ENCODE measurements around the gene INPP5A.

The INPP5A gene

DNA sequence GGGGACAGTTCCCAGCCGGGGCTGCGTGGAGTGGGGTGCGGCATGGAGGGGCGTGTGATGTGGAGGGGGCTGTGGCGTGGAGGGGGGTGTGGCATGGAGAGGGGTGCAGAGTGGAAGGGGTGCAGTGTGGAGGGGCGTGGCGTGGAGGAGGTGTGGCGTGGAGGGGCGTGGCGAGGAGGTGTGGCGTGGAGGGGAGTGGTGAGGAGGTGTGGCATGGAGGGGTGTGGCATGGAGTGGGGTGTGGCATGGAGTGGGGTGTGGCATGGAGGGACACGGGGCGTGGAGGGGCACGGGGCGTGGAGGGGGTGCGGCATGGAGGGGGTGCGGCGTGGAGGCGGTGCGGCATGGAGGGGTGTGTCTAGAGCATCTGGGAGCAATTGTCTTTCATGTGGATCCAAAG lies 214.8 kb downstream of the INPP5A start:
- Histone ChIP-seq H3K79me2 (ENCODE audit: control insufficient read depth, insufficient read depth, low read length) (no peaks in the 10 kb centered on the region), H3K36me3 (ENCODE audit: control insufficient read depth, insufficient read depth, low read length) (no peaks in the 10 kb centered on the region), H3K4me2 (ENCODE audit: low read length) (no peak overlapping the region), H3K4ac (ENCODE audit: low read depth, low read length) (no peak overlapping the region), H3K27me3 (ENCODE audit: insufficient read depth, low read length, poor library complexity) (no peaks in the 10 kb centered on the region), H3K27ac (ENCODE audit: low read depth, low read length) (no peak overlapping the region), H3K18ac (ENCODE audit: low read length) (no peak overlapping the region), H3K9ac (ENCODE audit: low read length) (no peak overlapping the region), H3K4me3 (ENCODE audit: low read length) (no peak overlapping the region), H2BK5ac (ENCODE audit: low read length) (no peak overlapping the region), H4K8ac (ENCODE audit: low read depth, low read length) (no peak overlapping the region), H4K5ac (ENCODE audit: low read length) (no peak overlapping the region), H2AK5ac (ENCODE audit: low read length) (no peak overlapping the region), H3K23ac (ENCODE audit: low read length) (no peak overlapping the region), H3K4me1 (ENCODE audit: control insufficient read depth, low read depth, low read length) (no peaks in the 10 kb centered on the region), H2BK15ac (replicated peaks; ENCODE audit: low read depth) (no peak overlapping the region), H2BK120ac (ENCODE audit: low read depth, low read length) (no peak overlapping the region), H3K79me1 (ENCODE audit: low read length) (no peaks in the 10 kb centered on the region), H3K56ac (ENCODE audit: low read length) (no peak overlapping the region)
- no CpG with 5 or more reads among the region's 20 CpGs for WGBS (ENCODE audit: extremely low coverage, insufficient coverage, low lambda C conversion rate)
- DNase-seq: no peak

DNA sequence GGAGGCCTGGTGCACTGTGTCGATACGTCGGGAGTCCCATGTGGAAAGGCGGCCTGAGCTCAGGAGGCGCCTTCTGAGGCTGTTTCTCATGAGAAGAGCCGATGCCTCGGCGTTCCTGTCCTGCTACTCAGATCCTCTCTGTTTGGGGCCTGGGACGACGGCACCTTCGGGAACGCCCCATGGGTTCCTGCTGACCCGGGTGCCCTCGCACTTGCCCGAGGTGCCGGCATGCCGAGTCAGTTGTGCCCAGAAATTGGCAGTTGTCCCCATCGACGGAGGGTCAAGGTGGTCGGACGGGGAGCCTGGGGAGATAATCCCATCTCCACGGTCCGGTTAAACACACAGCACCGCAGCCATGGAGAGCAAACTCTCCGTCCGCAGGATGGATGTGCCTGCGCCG lies 215.4 kb downstream of the INPP5A start:
- Histone ChIP-seq H2BK5ac (ENCODE audit: low read length) (no peak overlapping the region), H3K23ac (ENCODE audit: low read length) (no peak overlapping the region), H3K18ac (ENCODE audit: low read length) (no peak overlapping the region), H2BK120ac (ENCODE audit: low read depth, low read length) (no peak overlapping the region), H3K27me3 (ENCODE audit: insufficient read depth, low read length, poor library complexity) (no peaks in the 10 kb centered on the region), H3K4me2 (ENCODE audit: low read length) (no peak overlapping the region), H3K79me1 (ENCODE audit: low read length) (no peaks in the 10 kb centered on the region), H3K4me1 (ENCODE audit: control insufficient read depth, low read depth, low read length) (no peaks in the 10 kb centered on the region), H3K36me3 (ENCODE audit: control insufficient read depth, insufficient read depth, low read length) (no peaks in the 10 kb centered on the region), H3K9ac (ENCODE audit: low read length) (no peak overlapping the region), H3K4ac (ENCODE audit: low read depth, low read length) (no peak overlapping the region), H3K27ac (ENCODE audit: low read depth, low read length) (no peak overlapping the region), H4K8ac (ENCODE audit: low read depth, low read length) (no peak overlapping the region), H3K56ac (ENCODE audit: low read length) (no peak overlapping the region), H4K5ac (ENCODE audit: low read length) (no peak overlapping the region), H2AK5ac (ENCODE audit: low read length) (no peak overlapping the region), H3K4me3 (ENCODE audit: low read length) (no peak overlapping the region), H2BK15ac (replicated peaks; ENCODE audit: low read depth) (no peak overlapping the region), H3K79me2 (ENCODE audit: control insufficient read depth, insufficient read depth, low read length) (no peaks in the 10 kb centered on the region)
- WGBS (ENCODE audit: extremely low coverage, insufficient coverage, low lambda C conversion rate): no CpG with 5 or more reads among the region's 28 CpGs
- DNase-seq: no peak

DNA sequence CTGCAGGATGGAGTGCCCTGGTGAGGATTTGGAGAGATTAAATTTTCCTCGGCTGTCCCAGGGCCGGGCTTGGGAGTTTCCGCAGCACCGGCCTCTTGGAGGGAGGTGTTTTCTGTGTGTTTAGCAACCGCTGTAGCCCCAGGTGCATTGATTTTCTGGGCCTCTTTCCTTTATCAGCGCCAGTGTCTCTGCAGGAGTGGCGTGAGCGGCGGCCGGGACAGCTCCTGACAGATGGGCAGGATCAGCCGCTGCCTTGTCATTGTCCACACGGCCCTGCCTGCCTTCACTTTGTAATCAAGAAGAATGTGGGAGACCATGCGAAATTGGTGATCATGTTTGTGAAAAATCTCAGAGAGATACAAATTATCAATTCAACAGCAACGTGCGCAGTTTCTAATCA lies 216.0 kb downstream of the INPP5A start:
- Histone ChIP-seq H4K5ac (ENCODE audit: low read length) (no peak overlapping the region), H4K8ac (ENCODE audit: low read depth, low read length) (no peak overlapping the region), H3K9ac (ENCODE audit: low read length) (no peak overlapping the region), H2AK5ac (ENCODE audit: low read length) (no peak overlapping the region), H3K27ac (ENCODE audit: low read depth, low read length) (no peak overlapping the region), H2BK15ac (replicated peaks; ENCODE audit: low read depth) (no peak overlapping the region), H3K4ac (ENCODE audit: low read depth, low read length) (no peak overlapping the region), H3K18ac (ENCODE audit: low read length) (no peak overlapping the region), H3K4me1 (ENCODE audit: control insufficient read depth, low read depth, low read length) (no peaks in the 10 kb centered on the region), H2BK120ac (ENCODE audit: low read depth, low read length) (no peak overlapping the region), H3K79me2 (ENCODE audit: control insufficient read depth, insufficient read depth, low read length) (no peaks in the 10 kb centered on the region), H3K56ac (ENCODE audit: low read length) (no peak overlapping the region), H3K27me3 (ENCODE audit: insufficient read depth, low read length, poor library complexity) (no peaks in the 10 kb centered on the region), H2BK5ac (ENCODE audit: low read length) (no peak overlapping the region), H3K23ac (ENCODE audit: low read length) (no peak overlapping the region), H3K36me3 (ENCODE audit: control insufficient read depth, insufficient read depth, low read length) (no peaks in the 10 kb centered on the region), H3K4me3 (ENCODE audit: low read length) (no peak overlapping the region), H3K4me2 (ENCODE audit: low read length) (no peak overlapping the region), H3K79me1 (ENCODE audit: low read length) (no peaks in the 10 kb centered on the region)
- no peak for DNase-seq
- no CpG with 5 or more reads among the region's 15 CpGs for WGBS (ENCODE audit: extremely low coverage, insufficient coverage, low lambda C conversion rate)

DNA sequence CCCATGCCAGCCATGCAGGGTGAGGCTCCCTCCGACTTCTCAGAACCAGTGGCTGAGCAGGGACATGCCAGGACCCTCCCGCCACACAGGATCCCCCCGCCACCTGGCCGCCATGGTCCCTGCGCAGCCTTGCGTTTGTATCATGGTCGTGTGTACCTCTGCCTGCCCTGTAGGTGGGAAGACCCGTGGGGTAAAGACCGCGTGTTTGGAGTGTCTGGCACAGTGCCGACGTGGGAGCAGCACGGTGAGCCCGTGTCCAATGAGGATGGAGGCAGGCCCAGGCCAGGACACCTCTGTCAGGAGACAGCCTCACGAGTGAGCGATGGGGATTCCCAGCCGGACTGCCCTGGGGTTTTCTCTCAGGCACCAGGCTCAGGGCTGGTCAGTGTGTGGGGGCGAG lies 216.5 kb downstream of the INPP5A start:
- no peak overlapping the region for H4K5ac ChIP-seq (ENCODE audit: low read length)
- H3K4me2 ChIP-seq (ENCODE audit: low read length): no peak overlapping the region
- no peak overlapping the region for H2BK15ac ChIP-seq (replicated peaks; ENCODE audit: low read depth)
- H3K79me2 ChIP-seq (ENCODE audit: control insufficient read depth, insufficient read depth, low read length): no peaks in the 10 kb centered on the region
- H3K4me1 ChIP-seq (ENCODE audit: control insufficient read depth, low read depth, low read length): no peaks in the 10 kb centered on the region
- H3K27me3 ChIP-seq (ENCODE audit: insufficient read depth, low read length, poor library complexity): no peaks in the 10 kb centered on the region
- no CpG with 5 or more reads among the region's 18 CpGs for WGBS (ENCODE audit: extremely low coverage, insufficient coverage, low lambda C conversion rate)
- H3K27ac ChIP-seq (ENCODE audit: low read depth, low read length): no peak overlapping the region
- H3K79me1 ChIP-seq (ENCODE audit: low read length): no peaks in the 10 kb centered on the region
- H3K4me3 ChIP-seq (ENCODE audit: low read length): no peak overlapping the region
- no peak overlapping the region for H3K56ac ChIP-seq (ENCODE audit: low read length)
- no peak overlapping the region for H2BK120ac ChIP-seq (ENCODE audit: low read depth, low read length)
- no peak overlapping the region for H2BK5ac ChIP-seq (ENCODE audit: low read length)
- no peak overlapping the region for H3K23ac ChIP-seq (ENCODE audit: low read length)
- H4K8ac ChIP-seq (ENCODE audit: low read depth, low read length): no peak overlapping the region
- no peak for DNase-seq
- no peak overlapping the region for H3K9ac ChIP-seq (ENCODE audit: low read length)
- no peak overlapping the region for H3K18ac ChIP-seq (ENCODE audit: low read length)
- no peak overlapping the region for H3K4ac ChIP-seq (ENCODE audit: low read depth, low read length)
- no peak overlapping the region for H2AK5ac ChIP-seq (ENCODE audit: low read length)
- H3K36me3 ChIP-seq (ENCODE audit: control insufficient read depth, insufficient read depth, low read length): no peaks in the 10 kb centered on the region

DNA sequence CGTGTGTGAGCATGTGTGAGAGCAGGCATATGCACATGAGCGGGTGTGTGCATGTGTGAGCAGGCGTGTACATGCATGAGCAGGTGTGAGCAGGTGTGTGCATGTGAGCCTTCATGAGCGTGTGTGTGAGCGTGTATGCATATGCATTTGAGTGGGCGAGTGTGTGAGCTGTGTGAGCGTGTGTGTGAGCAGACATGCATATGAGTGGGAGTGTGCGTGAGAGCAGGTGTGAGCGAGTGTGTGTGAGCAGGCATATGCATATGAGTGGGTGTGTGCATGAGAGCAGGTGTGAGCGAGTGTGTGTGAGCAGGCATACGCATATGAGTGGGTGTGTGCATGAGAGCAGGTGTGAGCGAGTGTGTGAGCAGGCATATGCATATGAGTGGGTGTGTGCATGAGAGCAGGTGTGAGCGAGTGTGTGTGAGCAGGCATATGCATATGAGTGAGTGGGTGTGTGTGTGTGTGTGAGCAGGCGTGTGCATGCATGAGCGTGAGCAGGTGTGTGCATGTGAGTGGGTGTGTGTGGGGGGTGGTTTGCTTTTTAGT lies 217.7 kb downstream of the INPP5A start:
- DNase-seq: no peak
- no peaks in the 10 kb centered on the region for H3K79me2 ChIP-seq (ENCODE audit: control insufficient read depth, insufficient read depth, low read length)
- no peak overlapping the region for H3K4me2 ChIP-seq (ENCODE audit: low read length)
- H3K23ac ChIP-seq (ENCODE audit: low read length): no peak overlapping the region
- H3K9ac ChIP-seq (ENCODE audit: low read length): no peak overlapping the region
- no peaks in the 10 kb centered on the region for H3K27me3 ChIP-seq (ENCODE audit: insufficient read depth, low read length, poor library complexity)
- H3K18ac ChIP-seq (ENCODE audit: low read length): no peak overlapping the region
- H3K4ac ChIP-seq (ENCODE audit: low read depth, low read length): no peak overlapping the region
- H2BK5ac ChIP-seq (ENCODE audit: low read length): no peak overlapping the region
- H4K5ac ChIP-seq (ENCODE audit: low read length): no peak overlapping the region
- H3K79me1 ChIP-seq (ENCODE audit: low read length): no peaks in the 10 kb centered on the region
- no peak overlapping the region for H3K4me3 ChIP-seq (ENCODE audit: low read length)
- no peak overlapping the region for H4K8ac ChIP-seq (ENCODE audit: low read depth, low read length)
- no peak overlapping the region for H3K27ac ChIP-seq (ENCODE audit: low read depth, low read length)
- no peak overlapping the region for H3K56ac ChIP-seq (ENCODE audit: low read length)
- H3K4me1 ChIP-seq (ENCODE audit: control insufficient read depth, low read depth, low read length): no peaks in the 10 kb centered on the region
- H3K36me3 ChIP-seq (ENCODE audit: control insufficient read depth, insufficient read depth, low read length): no peaks in the 10 kb centered on the region
- no peak overlapping the region for H2AK5ac ChIP-seq (ENCODE audit: low read length)
- no CpG with 5 or more reads among the region's 15 CpGs for WGBS (ENCODE audit: extremely low coverage, insufficient coverage, low lambda C conversion rate)
- H2BK15ac ChIP-seq (replicated peaks; ENCODE audit: low read depth): no peak overlapping the region
- H2BK120ac ChIP-seq (ENCODE audit: low read depth, low read length): no peak overlapping the region

DNA sequence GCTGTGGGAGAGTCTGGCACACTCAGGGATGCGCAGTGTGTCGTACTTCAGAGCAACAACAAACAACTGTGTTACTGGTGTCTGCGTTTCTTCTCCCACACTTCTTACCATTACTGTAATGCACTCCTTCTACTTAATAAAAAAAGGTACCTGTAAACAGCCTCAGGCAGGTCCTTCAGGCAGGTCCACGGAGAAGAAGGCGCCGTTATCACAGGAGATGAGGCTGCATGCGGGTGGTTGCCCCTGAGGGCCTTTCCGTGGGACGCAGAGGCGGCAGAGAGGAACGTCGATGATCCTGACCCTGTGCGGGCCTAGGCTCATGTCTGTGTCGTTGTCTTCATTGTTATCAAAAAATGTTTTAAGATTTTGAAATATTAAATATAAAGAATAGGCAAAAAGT lies 219.0 kb downstream of the INPP5A start:
- Histone ChIP-seq H3K4me3 (ENCODE audit: low read length) (no peak overlapping the region), H3K56ac (ENCODE audit: low read length) (no peak overlapping the region), H3K9ac (ENCODE audit: low read length) (no peak overlapping the region), H3K27me3 (ENCODE audit: insufficient read depth, low read length, poor library complexity) (no peaks in the 10 kb centered on the region), H3K79me1 (ENCODE audit: low read length) (no peaks in the 10 kb centered on the region), H3K4me2 (ENCODE audit: low read length) (no peak overlapping the region), H3K4me1 (ENCODE audit: control insufficient read depth, low read depth, low read length) (no peaks in the 10 kb centered on the region), H4K5ac (ENCODE audit: low read length) (no peak overlapping the region), H2BK5ac (ENCODE audit: low read length) (no peak overlapping the region), H2BK15ac (replicated peaks; ENCODE audit: low read depth) (no peak overlapping the region), H2BK120ac (ENCODE audit: low read depth, low read length) (no peak overlapping the region), H2AK5ac (ENCODE audit: low read length) (no peak overlapping the region), H4K8ac (ENCODE audit: low read depth, low read length) (no peak overlapping the region), H3K27ac (ENCODE audit: low read depth, low read length) (no peak overlapping the region), H3K79me2 (ENCODE audit: control insufficient read depth, insufficient read depth, low read length) (no peaks in the 10 kb centered on the region), H3K4ac (ENCODE audit: low read depth, low read length) (no peak overlapping the region), H3K36me3 (ENCODE audit: control insufficient read depth, insufficient read depth, low read length) (no peaks in the 10 kb centered on the region), H3K18ac (ENCODE audit: low read length) (no peak overlapping the region), H3K23ac (ENCODE audit: low read length) (no peak overlapping the region)
- no CpG with 5 or more reads among the region's 14 CpGs for WGBS (ENCODE audit: extremely low coverage, insufficient coverage, low lambda C conversion rate)
- DNase-seq: no peak

All from mesendoderm (in vitro differentiated cells).